GM04504 (cell line): Measurements from ENCODE around the gene CAMK1D.
"Not testable (repeated sequence)": the region's sequence is repeated elsewhere in the genome, so short reads cannot be mapped to it uniquely, and the experiment has no call there.

Experiments used
- DNase-seq: peaks from one replicate; pipeline ENCODE4 v3.0.0-alpha.2; 2012; ENCODE audit warnings: low read depth

CAMK1D gene

GRCh38 chr10:12702215-12702770, 352.9 kb downstream of the CAMK1D start:
- DNase-seq = no peak

- no peak for DNase-seq
Observed at GRCh38 chr10:12703126-12703525, 353.8 kb downstream of the CAMK1D start.

GRCh38 chr10:12703813-12704212, 354.5 kb downstream of the CAMK1D start:
- DNase-seq = peak; percentile 47

- DNase-seq = no peak
Observed at GRCh38 chr10:12704488-12704887, 355.1 kb downstream of the CAMK1D start.

GRCh38 chr10:12705943-12706342, 356.6 kb downstream of the CAMK1D start:
- DNase-seq = no peak

GRCh38 chr10:12707461-12708185, 358.3 kb downstream of the CAMK1D start:
- peak; percentile 60 for DNase-seq

- no peak for DNase-seq
Observed at GRCh38 chr10:12709000-12709401, 359.7 kb downstream of the CAMK1D start.

GRCh38 chr10:12709521-12709963, 360.2 kb downstream of the CAMK1D start:
- peak; percentile 34 for DNase-seq

- DNase-seq = no peak
Observed at GRCh38 chr10:12710157-12710556, 360.8 kb downstream of the CAMK1D start.

- peak; percentile 67 for DNase-seq
Observed at GRCh38 chr10:12710594-12711349, 361.4 kb downstream of the CAMK1D start.

- DNase-seq = no peak
Observed at GRCh38 chr10:12711350-12711708, 362.0 kb downstream of the CAMK1D start.

- DNase-seq = no peak
Observed at GRCh38 chr10:12712293-12712983, 363.1 kb downstream of the CAMK1D start.

GRCh38 chr10:12712984-12713316, 363.6 kb downstream of the CAMK1D start:
- DNase-seq = not testable (repeated sequence)

- DNase-seq = no peak
Observed at GRCh38 chr10:12716042-12716441, 366.7 kb downstream of the CAMK1D start.

- DNase-seq = no peak
Observed at GRCh38 chr10:12717981-12718707, 368.8 kb downstream of the CAMK1D start.

GRCh38 chr10:12719365-12719764, 370.0 kb downstream of the CAMK1D start:
- DNase-seq = no peak

- no peak for DNase-seq
Observed at GRCh38 chr10:12720217-12720981, 371.1 kb downstream of the CAMK1D start.

- no peak for DNase-seq
Observed at GRCh38 chr10:12721334-12721733, 372.0 kb downstream of the CAMK1D start.

GRCh38 chr10:12723220-12723619, 373.9 kb downstream of the CAMK1D start:
- no peak for DNase-seq

- DNase-seq = no peak
Observed at GRCh38 chr10:12724807-12725579, 375.6 kb downstream of the CAMK1D start.

GRCh38 chr10:12725580-12725888, 376.2 kb downstream of the CAMK1D start:
- DNase-seq = not testable (repeated sequence)
